Heart right ventricle (tissue), 16 donors: ENCODE results near the gene BNIP2. TPM values are rescaled to one million over a fixed set of nuclear protein-coding genes. Genes with fewer than 3 reads are reported as not detected.

ENCODE experiments used
- ATAC-seq, 8 donors: fragments of 200-7000 bp; cut with Tn5 transposase; one replicate each; pipeline ENCODE4 v1.9.1; 2020; ENCODE audit warnings: mild to moderate bottlenecking in 8 of 8, moderate library complexity in 8 of 8, moderate number of reproducible peaks in 1 of 8
- DNase-seq, 2 donors: peaks; one replicate each; pipeline ENCODE4 v3.0.0-alpha.2; 2020
- H3K27ac ChIP-seq, 10 donors: fragments of 200-600 bp; sonication (generic) in 2 of 10; one replicate each; pipeline versions ENCODE4 v1.5.0 to v1.8.0; 2020 to 2022; ENCODE audit warnings: mild to moderate bottlenecking in 3 of 10
- H3K27me3 ChIP-seq, 7 donors: fragments of 200-600 bp; one replicate each; pipeline ENCODE4 v1.8.0; 2021 to 2022; ENCODE audit warnings: mild to moderate bottlenecking in 2 of 7
- H3K36me3 ChIP-seq, 9 donors: fragments of 200-600 bp; sonication (generic) in 1 of 9; one replicate each; pipeline versions ENCODE4 v1.5.0 to v1.8.0; 2020 to 2022; ENCODE audit warnings: mild to moderate bottlenecking in 2 of 9
- H3K4me1 ChIP-seq, 9 donors: fragments of 200-600 bp; sonication (generic) in 1 of 9; one replicate each; pipeline versions ENCODE4 v1.5.0 to v1.8.0; 2020 to 2022; ENCODE audit warnings: mild to moderate bottlenecking in 4 of 9
- H3K4me3 ChIP-seq, 10 donors: fragments of 200-600 bp; sonication (generic) in 2 of 10; one replicate each; pipeline versions ENCODE4 v1.5.0 to v1.8.0; 2020 to 2022; ENCODE audit warnings: mild to moderate bottlenecking in 7 of 10, moderate library complexity in 2 of 10
- H3K9me3 ChIP-seq, 11 donors: fragments of 200-600 bp in 10 of 11; sonication (generic) in 2 of 11; one replicate each; pipeline versions ENCODE4 v1.5.0 to v1.8.0; 2013 to 2022; ENCODE audit warnings: mild to moderate bottlenecking in 2 of 11, control low read depth in 1 of 11, moderate library complexity in 1 of 11
- WGBS, 2 donors: extraction: QIAGEN DNeasy Blood & Tissue Kit; methylation state at CpG; one replicate each; pipeline ENCODE4 v1.1.7; 2013; ENCODE audit warnings: inconsistent platforms in 1 of 2; 5-methylcytosine and 5-hydroxymethylcytosine counted together
- intact Hi-C, 10 donors: fragments of 100-400 bp; cut with DNase I; formaldehyde crosslinking; loops; one replicate each; pipeline versions ENCODE4 v1.11.1 to v1.14.2; 2022
- polyA plus RNA-seq, 2 donors: library from polyadenylated mRNA; stranded (reverse); fragments of 200-250 nt; gene quantifications; one replicate each; pipeline ENCODE4 v1.2.3, GENCODE V29; 2013
- total RNA-seq, 10 donors: library from RNA; stranded (reverse); fragmentation: NEBNext Ultra II Directional in 3 of 10; extraction: Animal tissue kit (Norgen Biotek cat#: 25700) in 3 of 10; gene quantifications; one replicate each; pipeline versions ENCODE4 v1.2.1 to v1.2.4, GENCODE V29; 2021 to 2023
- TF ChIP-seq, protein P1 (sequence below), 9 donors: fragments of 200-600 bp; sonication (generic) in 2 of 9; IDR thresholded peaks; one replicate each; pipeline versions ENCODE4 v1.5.0 to v1.8.0; 2021 to 2022; ENCODE audit warnings: antibody characterized with exemption in 9 of 9, mild to moderate bottlenecking in 5 of 9, moderate library complexity in 1 of 9
- donor health status: Arrhythmogenic right ventricular cardiomyopathy.
- donor health status: ischemic (EF 13 %, LVEDD 7.1; RV severe dilation, severe dysfunction).
- donor health status: healthy with polysubstance abuse.
- donor health status: DM: no; HTN: yes; CAD: no.
- donor health status: DM: no; HTN: no; CAD: no.
- donor health status: ischemic (EF 25% LVEDD 6.9; RV normal size, moderate dysfunction).
- donor health status: ischemic (EF 25% LVEDD 5.7; RV mildly dilated, moderate dysfunction).
- donor health status: healthy.
- donor health status: DM: yes; HTN: yes; CAD: no.
- donor health status: Ischemic cardiomyopathy.
- donor health status: ischemic (EF 35%, LVEDD 5.7; RV mildly dilated, moderate dysfunction).
- donor health status: nonischemic (EF 11% LVEDD 7.7; RV severe dilation, severe dysfunction).
- donor health status: DM: yes; HTN: yes; CAD: no.
- donor health status: PGD.
- donor health status: ischemic (EF 29% LVEDD 5.4; RV normal size, mild dysfunction).
- donor health status: nonischemic (EF 23%, LVEDD 6.1; RV moderate dilation, normal function).

The BNIP2 gene
- total and polyA plus RNA-seq, 12 donors: 28.3 to 96.6 (median 78.3) TPM

DNA sequence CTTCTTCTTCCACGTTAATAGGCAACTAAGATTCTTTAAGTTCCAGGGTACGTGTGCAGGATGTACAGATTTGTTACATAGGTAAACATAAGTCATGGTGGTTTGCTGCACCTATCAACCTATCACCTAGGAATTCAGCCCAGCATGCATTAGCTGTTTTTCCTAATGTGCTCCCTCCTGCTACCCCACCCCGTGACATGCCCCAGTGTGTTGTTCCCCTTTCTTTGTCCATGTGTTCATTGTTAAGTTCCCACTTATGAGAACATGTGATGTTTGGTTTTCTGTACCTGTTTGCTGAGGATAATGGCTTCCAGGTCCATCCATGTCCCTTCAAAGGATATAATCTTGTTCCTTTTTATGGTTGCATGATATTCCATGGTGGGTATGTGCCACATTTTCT is 52.9 kb downstream of the BNIP2 start:
- TF ChIP-seq, protein P1, sequence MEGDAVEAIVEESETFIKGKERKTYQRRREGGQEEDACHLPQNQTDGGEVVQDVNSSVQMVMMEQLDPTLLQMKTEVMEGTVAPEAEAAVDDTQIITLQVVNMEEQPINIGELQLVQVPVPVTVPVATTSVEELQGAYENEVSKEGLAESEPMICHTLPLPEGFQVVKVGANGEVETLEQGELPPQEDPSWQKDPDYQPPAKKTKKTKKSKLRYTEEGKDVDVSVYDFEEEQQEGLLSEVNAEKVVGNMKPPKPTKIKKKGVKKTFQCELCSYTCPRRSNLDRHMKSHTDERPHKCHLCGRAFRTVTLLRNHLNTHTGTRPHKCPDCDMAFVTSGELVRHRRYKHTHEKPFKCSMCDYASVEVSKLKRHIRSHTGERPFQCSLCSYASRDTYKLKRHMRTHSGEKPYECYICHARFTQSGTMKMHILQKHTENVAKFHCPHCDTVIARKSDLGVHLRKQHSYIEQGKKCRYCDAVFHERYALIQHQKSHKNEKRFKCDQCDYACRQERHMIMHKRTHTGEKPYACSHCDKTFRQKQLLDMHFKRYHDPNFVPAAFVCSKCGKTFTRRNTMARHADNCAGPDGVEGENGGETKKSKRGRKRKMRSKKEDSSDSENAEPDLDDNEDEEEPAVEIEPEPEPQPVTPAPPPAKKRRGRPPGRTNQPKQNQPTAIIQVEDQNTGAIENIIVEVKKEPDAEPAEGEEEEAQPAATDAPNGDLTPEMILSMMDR (IDR thresholded peaks at IDR 0.05): no peak
- 93 to 94% methylated on average over 3 of the region's 3 CpGs for WGBS, 2 donors
- no peaks in the 10 kb centered on the region for H3K4me1 ChIP-seq
- H3K9me3 ChIP-seq: no peaks in the 10 kb centered on the region
- peaks cover 0 to 54% (median 9%) of the 10 kb centered on the region in 9 donors for H3K36me3 ChIP-seq
- no peak overlapping the region for H3K4me3 ChIP-seq
- DNase-seq: no peak
- H3K27ac ChIP-seq: no peak overlapping the region
- intact Hi-C loops: loop anchor here in 3 of 10 donors (10.0 kb wide), 2 partner anchors 91 to 101 kb away; no protein-coding TSS in a partner anchor
- ATAC-seq: no peak
- H3K27me3 ChIP-seq: no peaks in the 10 kb centered on the region

DNA sequence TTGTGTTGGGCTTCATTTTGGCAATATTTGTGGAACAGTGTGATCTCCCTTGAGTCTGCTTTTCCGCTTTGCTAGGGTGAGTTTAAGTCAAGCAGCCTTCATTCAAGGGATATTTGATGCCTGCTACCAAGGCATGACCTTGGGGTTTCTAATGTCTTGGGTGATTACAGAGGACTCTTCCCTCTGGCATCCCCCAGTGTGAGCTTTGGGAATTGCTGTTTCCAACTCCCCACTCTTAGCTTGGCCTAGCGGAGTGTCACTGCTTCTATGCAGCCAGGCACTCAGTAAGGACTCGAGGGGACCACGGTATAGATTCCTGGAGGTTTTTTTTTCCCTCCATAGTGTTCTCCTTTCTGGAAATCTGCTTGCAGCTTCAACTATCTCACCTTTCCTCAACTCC is 56.4 kb downstream of the BNIP2 start:
- ATAC-seq: no peak
- H3K27me3 ChIP-seq: no peaks in the 10 kb centered on the region
- peaks cover 0 to 19% (median 0%) of the 10 kb centered on the region in 9 donors for H3K36me3 ChIP-seq
- DNase-seq: no peak
- WGBS, 2 donors: 52 to 58% methylated on average over 4 of the region's 4 CpGs
- no peak overlapping the region for H3K4me3 ChIP-seq
- H3K27ac ChIP-seq: no peak overlapping the region
- no peaks in the 10 kb centered on the region for H3K9me3 ChIP-seq
- TF ChIP-seq, protein P1 (IDR thresholded peaks at IDR 0.05): peak in 2 of 9 donors; percentile 18 to 26
- intact Hi-C loops: loop anchor here in 3 of 10 donors (10.0 kb wide), 2 partner anchors 88 to 98 kb away; no protein-coding TSS in a partner anchor
- no peaks in the 10 kb centered on the region for H3K4me1 ChIP-seq

DNA sequence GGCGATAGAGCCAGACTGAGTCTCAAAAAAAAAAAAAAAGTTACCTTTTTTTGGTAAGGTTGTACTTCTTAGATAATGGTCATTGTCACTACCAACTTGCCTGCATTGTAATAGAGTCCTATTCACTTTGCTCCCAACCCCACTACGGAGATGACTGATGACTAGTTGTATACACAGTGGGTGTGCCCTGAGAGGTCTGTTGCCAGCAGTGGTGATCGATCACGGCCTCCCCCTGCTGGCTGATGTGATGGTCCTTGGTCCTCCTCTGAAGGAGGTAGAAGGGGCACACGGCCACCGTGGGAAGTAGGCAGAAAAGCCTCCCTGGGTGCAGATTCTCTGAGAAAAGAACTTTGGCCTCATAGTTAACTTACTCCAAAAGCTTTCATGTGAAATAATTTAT is 66.8 kb downstream of the BNIP2 start:
- no peak for DNase-seq
- 29 to 35% methylated on average over 6 of the region's 6 CpGs for WGBS, 2 donors
- intact Hi-C loops: loop anchor here in 2 of 10 donors (10.0 kb wide), 1 partner anchor 87 kb away; no protein-coding TSS in a partner anchor
- H3K36me3 ChIP-seq: no peaks in the 10 kb centered on the region
- ATAC-seq: no peak
- H3K4me1 ChIP-seq: no peaks in the 10 kb centered on the region
- no peaks in the 10 kb centered on the region for H3K9me3 ChIP-seq
- no peak overlapping the region for H3K27ac ChIP-seq
- peaks cover 0 to 40% (median 14%) of the 10 kb centered on the region in 7 donors for H3K27me3 ChIP-seq
- H3K4me3 ChIP-seq: no peak overlapping the region
- TF ChIP-seq, protein P1 (IDR thresholded peaks at IDR 0.05): peak in 5 of 9 donors; percentile 9 to 42 (median 17)

DNA sequence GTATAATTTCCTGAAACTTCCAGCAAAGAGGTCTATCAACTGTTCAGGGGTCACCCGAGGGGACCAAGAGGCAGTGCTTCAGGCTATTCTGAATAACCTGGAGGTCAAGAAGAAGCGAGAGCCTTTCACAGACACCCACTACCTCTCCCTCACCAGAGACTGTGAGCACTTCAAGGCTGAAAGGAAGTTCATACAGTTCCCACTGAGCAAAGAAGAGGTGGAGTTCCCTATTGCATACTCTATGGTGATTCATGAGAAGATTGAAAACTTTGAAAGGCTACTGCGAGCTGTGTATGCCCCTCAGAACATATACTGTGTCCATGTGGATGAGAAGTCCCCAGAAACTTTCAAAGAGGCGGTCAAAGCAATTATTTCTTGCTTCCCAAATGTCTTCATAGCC is 70.7 kb downstream of the BNIP2 start:
- ATAC-seq: no peak
- TF ChIP-seq, protein P1 (IDR thresholded peaks at IDR 0.05): no peak
- Histone ChIP-seq H3K9me3 (no peaks in the 10 kb centered on the region), H3K36me3 (no peaks in the 10 kb centered on the region), H3K27ac (no peak overlapping the region), H3K4me3 (no peak overlapping the region), H3K4me1 (no peaks in the 10 kb centered on the region), H3K27me3 (peaks cover 3 to 32% (median 20%) of the 10 kb centered on the region in 7 donors)
- intact Hi-C loops: loop anchor here in 1 of 10 donors (10.0 kb wide), 1 partner anchor 84 kb away; no protein-coding TSS in a partner anchor
- no peak for DNase-seq
- WGBS, 2 donors: 82 to 84% methylated on average over 4 of the region's 4 CpGs
